ENCODE results near the gene DLAT.

Gene DLAT

GRCh38 chr11:112049777-112050176, 24.6 kb downstream of the DLAT start:
- H3K4me3 ChIP-seq (IDR thresholded peaks at IDR 0.05; ENCODE audit: insufficient read depth, low read depth, low read length) = no peak overlapping the region
- H3K4me2 ChIP-seq = no peak overlapping the region

GRCh38 chr11:112050721-112051120, 25.5 kb downstream of the DLAT start:
- H2AFZ ChIP-seq (ENCODE audit: low read depth) = no peak overlapping the region
- H3K9ac ChIP-seq = no peak overlapping the region
- no peaks in the 10 kb centered on the region for H3K36me3 ChIP-seq (ENCODE audit: insufficient read depth)
- no peak overlapping the region for H3K4me2 ChIP-seq
- no peaks in the 10 kb centered on the region for H4K20me1 ChIP-seq (ENCODE audit: insufficient read depth)
- H3K4me3 ChIP-seq (IDR thresholded peaks at IDR 0.05; ENCODE audit: insufficient read depth, low read depth, low read length) = no peak overlapping the region
- H3K4me1 ChIP-seq (ENCODE audit: low read depth, poor library complexity, severe bottlenecking) = no peaks in the 10 kb centered on the region
- H3K27me3 ChIP-seq (ENCODE audit: insufficient read depth, low read depth) = no peaks in the 10 kb centered on the region
- TF ChIP-seq CTCF (conservative IDR thresholded peaks at IDR 0.05; ENCODE audit: low read depth, low read length) = no peak
- H3K79me2 ChIP-seq (ENCODE audit: insufficient read depth, low read depth) = no peaks in the 10 kb centered on the region
- no peak overlapping the region for H3K27ac ChIP-seq

More at GRCh38 chr11:112049777-112050176, 24.6 kb downstream of the DLAT start:
- no peak overlapping the region for H3K9ac ChIP-seq
- no peaks in the 10 kb centered on the region for H3K27me3 ChIP-seq (ENCODE audit: insufficient read depth, low read depth)
- no peak overlapping the region for H2AFZ ChIP-seq (ENCODE audit: low read depth)
- no peaks in the 10 kb centered on the region for H3K4me1 ChIP-seq (ENCODE audit: low read depth, poor library complexity, severe bottlenecking)
- H3K79me2 ChIP-seq (ENCODE audit: insufficient read depth, low read depth) = no peaks in the 10 kb centered on the region
- no peak for TF ChIP-seq CTCF (conservative IDR thresholded peaks at IDR 0.05; ENCODE audit: low read depth, low read length)
- H4K20me1 ChIP-seq (ENCODE audit: insufficient read depth) = no peaks in the 10 kb centered on the region
- no peak overlapping the region for H3K27ac ChIP-seq
- H3K36me3 ChIP-seq (ENCODE audit: insufficient read depth) = no peaks in the 10 kb centered on the region

- Histone ChIP-seq H3K79me2 (ENCODE audit: insufficient read depth, low read depth) (no peaks in the 10 kb centered on the region), H3K27ac (no peak overlapping the region), H2AFZ (ENCODE audit: low read depth) (no peak overlapping the region), H3K9ac (no peak overlapping the region), H3K36me3 (ENCODE audit: insufficient read depth) (no peaks in the 10 kb centered on the region), H3K27me3 (ENCODE audit: insufficient read depth, low read depth) (no peaks in the 10 kb centered on the region), H3K4me2 (no peak overlapping the region), H4K20me1 (ENCODE audit: insufficient read depth) (no peaks in the 10 kb centered on the region), H3K4me3 (IDR thresholded peaks at IDR 0.05; ENCODE audit: insufficient read depth, low read depth, low read length) (no peak overlapping the region), H3K4me1 (ENCODE audit: low read depth, poor library complexity, severe bottlenecking) (no peaks in the 10 kb centered on the region)
- no peak for TF ChIP-seq CTCF (conservative IDR thresholded peaks at IDR 0.05; ENCODE audit: low read depth, low read length)
Measured at GRCh38 chr11:112051768-112052167, 26.6 kb downstream of the DLAT start.

GRCh38 chr11:112057170-112057569, 32.0 kb downstream of the DLAT start:
- Histone ChIP-seq H3K4me3 (IDR thresholded peaks at IDR 0.05; ENCODE audit: insufficient read depth, low read depth, low read length) (no peak overlapping the region), H3K27ac (no peak overlapping the region), H2AFZ (ENCODE audit: low read depth) (no peak overlapping the region), H3K9ac (no peak overlapping the region), H3K36me3 (ENCODE audit: insufficient read depth) (no peaks in the 10 kb centered on the region), H3K79me2 (ENCODE audit: insufficient read depth, low read depth) (no peaks in the 10 kb centered on the region), H4K20me1 (ENCODE audit: insufficient read depth) (no peaks in the 10 kb centered on the region), H3K4me2 (no peak overlapping the region), H3K4me1 (ENCODE audit: low read depth, poor library complexity, severe bottlenecking) (no peaks in the 10 kb centered on the region), H3K27me3 (ENCODE audit: insufficient read depth, low read depth) (no peaks in the 10 kb centered on the region)
- TF ChIP-seq CTCF (conservative IDR thresholded peaks at IDR 0.05; ENCODE audit: low read depth, low read length) = no peak

Data from KMS-11 (cell line).